ENCODE measurements around the gene ATP6V1E1.

ATP6V1E1 gene

DNA sequence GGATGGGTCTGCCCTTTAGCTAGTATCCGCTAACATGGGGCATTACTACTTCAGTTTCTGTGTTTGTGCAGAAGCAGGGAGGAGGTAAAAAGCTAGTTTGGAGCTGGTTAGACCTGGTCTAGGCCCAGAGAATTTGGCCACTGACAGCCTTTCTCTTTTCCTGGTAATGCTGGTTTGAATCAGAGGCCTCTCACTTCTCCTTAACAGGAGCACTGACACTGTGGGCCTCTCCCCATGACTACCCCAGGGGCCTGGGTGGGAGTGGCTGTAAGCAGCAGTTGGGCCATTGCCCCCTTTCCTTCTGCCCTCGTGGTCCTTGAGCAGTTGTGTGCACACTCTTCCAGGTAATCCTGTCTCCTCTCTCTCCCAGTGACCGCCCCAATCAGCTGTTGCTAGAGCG lies 73.7 kb downstream of the ATP6V1E1 start:
- Histone ChIP-seq H3K27me3 (ENCODE audit: control insufficient read depth in 1 of 2, insufficient read depth in 2 of 2, low read length in 2 of 2) (no peaks in the 10 kb centered on the region), H3K4me3 (ENCODE audit: low read depth in 1 of 2, low read length in 2 of 2) (no peak overlapping the region), H3K27ac (ENCODE audit: low read depth, low read length) (no peak overlapping the region), H3K9me3 (ENCODE audit: control insufficient read depth in 1 of 2, low read length in 2 of 2) (no peaks in the 10 kb centered on the region), H3K4me1 (ENCODE audit: control insufficient read depth in 1 of 2, insufficient read depth in 2 of 2, low read length in 2 of 2) (no peaks in the 10 kb centered on the region), H3K36me3 (ENCODE audit: control insufficient read depth in 1 of 2, insufficient read depth in 2 of 2, low read length in 2 of 2) (no peaks in the 10 kb centered on the region), H3K9ac (ENCODE audit: low read depth in 1 of 2, low read length in 2 of 2) (no peak overlapping the region)

- H3K36me3 ChIP-seq (ENCODE audit: control insufficient read depth in 1 of 2, insufficient read depth in 2 of 2, low read length in 2 of 2), result no peaks in the 10 kb centered on the region
- H3K4me3 ChIP-seq (ENCODE audit: low read depth in 1 of 2, low read length in 2 of 2), result no peak overlapping the region
- no peaks in the 10 kb centered on the region for H3K4me1 ChIP-seq (ENCODE audit: control insufficient read depth in 1 of 2, insufficient read depth in 2 of 2, low read length in 2 of 2)
- H3K9ac ChIP-seq (ENCODE audit: low read depth in 1 of 2, low read length in 2 of 2), result no peak overlapping the region
- H3K9me3 ChIP-seq (ENCODE audit: control insufficient read depth in 1 of 2, low read length in 2 of 2), result no peaks in the 10 kb centered on the region
- no peaks in the 10 kb centered on the region for H3K27me3 ChIP-seq (ENCODE audit: control insufficient read depth in 1 of 2, insufficient read depth in 2 of 2, low read length in 2 of 2)
- no peak overlapping the region for H3K27ac ChIP-seq (ENCODE audit: low read depth, low read length)
Observed at GRCh38 chr22:17552737-17553136, 75.8 kb downstream of the ATP6V1E1 start.

- H3K9me3 ChIP-seq (ENCODE audit: control insufficient read depth in 1 of 2, low read length in 2 of 2), result no peaks in the 10 kb centered on the region
- no peaks in the 10 kb centered on the region for H3K27me3 ChIP-seq (ENCODE audit: control insufficient read depth in 1 of 2, insufficient read depth in 2 of 2, low read length in 2 of 2)
- H3K27ac ChIP-seq (ENCODE audit: low read depth, low read length), result no peak overlapping the region
- H3K9ac ChIP-seq (ENCODE audit: low read depth in 1 of 2, low read length in 2 of 2), result no peak overlapping the region
- H3K4me1 ChIP-seq (ENCODE audit: control insufficient read depth in 1 of 2, insufficient read depth in 2 of 2, low read length in 2 of 2), result no peaks in the 10 kb centered on the region
- no peak overlapping the region for H3K4me3 ChIP-seq (ENCODE audit: low read depth in 1 of 2, low read length in 2 of 2)
- H3K36me3 ChIP-seq (ENCODE audit: control insufficient read depth in 1 of 2, insufficient read depth in 2 of 2, low read length in 2 of 2), result no peaks in the 10 kb centered on the region
Observed at GRCh38 chr22:17549655-17550054, 78.9 kb downstream of the ATP6V1E1 start.

- no peaks in the 10 kb centered on the region for H3K27me3 ChIP-seq (ENCODE audit: control insufficient read depth in 1 of 2, insufficient read depth in 2 of 2, low read length in 2 of 2)
- no peak overlapping the region for H3K27ac ChIP-seq (ENCODE audit: low read depth, low read length)
- no peak overlapping the region for H3K4me3 ChIP-seq (ENCODE audit: low read depth in 1 of 2, low read length in 2 of 2)
- no peak overlapping the region for H3K9ac ChIP-seq (ENCODE audit: low read depth in 1 of 2, low read length in 2 of 2)
- no peaks in the 10 kb centered on the region for H3K36me3 ChIP-seq (ENCODE audit: control insufficient read depth in 1 of 2, insufficient read depth in 2 of 2, low read length in 2 of 2)
- H3K9me3 ChIP-seq (ENCODE audit: control insufficient read depth in 1 of 2, low read length in 2 of 2), result no peaks in the 10 kb centered on the region
- no peaks in the 10 kb centered on the region for H3K4me1 ChIP-seq (ENCODE audit: control insufficient read depth in 1 of 2, insufficient read depth in 2 of 2, low read length in 2 of 2)
Observed at GRCh38 chr22:17549183-17549582, 79.4 kb downstream of the ATP6V1E1 start.

- H3K9me3 ChIP-seq (ENCODE audit: control insufficient read depth in 1 of 2, low read length in 2 of 2), result no peaks in the 10 kb centered on the region
- no peak overlapping the region for H3K27ac ChIP-seq (ENCODE audit: low read depth, low read length)
- no peak overlapping the region for H3K4me3 ChIP-seq (ENCODE audit: low read depth in 1 of 2, low read length in 2 of 2)
- H3K4me1 ChIP-seq (ENCODE audit: control insufficient read depth in 1 of 2, insufficient read depth in 2 of 2, low read length in 2 of 2), result no peaks in the 10 kb centered on the region
- H3K27me3 ChIP-seq (ENCODE audit: control insufficient read depth in 1 of 2, insufficient read depth in 2 of 2, low read length in 2 of 2), result no peaks in the 10 kb centered on the region
- H3K9ac ChIP-seq (ENCODE audit: low read depth in 1 of 2, low read length in 2 of 2), result no peak overlapping the region
- no peaks in the 10 kb centered on the region for H3K36me3 ChIP-seq (ENCODE audit: control insufficient read depth in 1 of 2, insufficient read depth in 2 of 2, low read length in 2 of 2)
Observed at GRCh38 chr22:17548756-17549035, 79.9 kb downstream of the ATP6V1E1 start.

DNA sequence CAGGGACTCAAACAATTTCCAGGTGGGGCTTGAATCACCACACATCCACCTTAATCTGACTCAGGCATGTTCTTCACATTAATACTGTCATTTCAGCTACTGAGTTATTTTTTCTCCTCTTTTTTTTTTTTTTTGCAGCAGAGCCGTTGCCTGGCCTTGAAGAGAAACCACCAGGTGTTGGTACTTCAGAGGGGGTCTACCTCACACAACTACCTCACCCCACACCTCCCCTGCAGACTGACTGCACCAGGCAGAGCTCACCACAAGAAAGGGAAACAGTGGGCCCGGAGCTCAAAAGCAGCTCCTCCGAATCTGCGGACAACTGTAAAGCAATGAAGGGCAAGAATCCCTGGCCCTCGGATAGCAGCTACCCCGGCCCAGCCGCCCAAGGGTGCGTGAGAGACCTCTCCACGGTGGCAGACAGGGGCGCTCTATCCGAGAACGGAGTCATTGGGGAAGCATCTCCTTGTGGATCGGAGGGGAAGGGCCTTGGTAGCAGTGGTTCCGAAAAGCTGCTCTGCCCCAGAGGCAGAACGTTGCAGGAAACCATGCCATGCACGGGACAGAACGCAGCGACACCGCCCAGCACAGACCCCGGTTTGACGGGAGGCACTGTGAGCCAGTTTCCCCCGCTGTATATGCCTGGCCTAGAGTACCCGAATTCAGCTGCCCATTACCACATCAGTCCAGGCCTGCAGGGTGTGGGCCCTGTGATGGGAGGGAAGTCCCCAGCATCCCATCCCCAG lies 80.4 kb downstream of the ATP6V1E1 start:
- H3K27ac ChIP-seq (ENCODE audit: low read depth, low read length), result no peak overlapping the region
- no peaks in the 10 kb centered on the region for H3K36me3 ChIP-seq (ENCODE audit: control insufficient read depth in 1 of 2, insufficient read depth in 2 of 2, low read length in 2 of 2)
- no peak overlapping the region for H3K9ac ChIP-seq (ENCODE audit: low read depth in 1 of 2, low read length in 2 of 2)
- no peaks in the 10 kb centered on the region for H3K9me3 ChIP-seq (ENCODE audit: control insufficient read depth in 1 of 2, low read length in 2 of 2)
- no peaks in the 10 kb centered on the region for H3K27me3 ChIP-seq (ENCODE audit: control insufficient read depth in 1 of 2, insufficient read depth in 2 of 2, low read length in 2 of 2)
- H3K4me1 ChIP-seq (ENCODE audit: control insufficient read depth in 1 of 2, insufficient read depth in 2 of 2, low read length in 2 of 2), result no peaks in the 10 kb centered on the region
- no peak overlapping the region for H3K4me3 ChIP-seq (ENCODE audit: low read depth in 1 of 2, low read length in 2 of 2)

- no peak overlapping the region for H3K9ac ChIP-seq (ENCODE audit: low read depth in 1 of 2, low read length in 2 of 2)
- no peaks in the 10 kb centered on the region for H3K4me1 ChIP-seq (ENCODE audit: control insufficient read depth in 1 of 2, insufficient read depth in 2 of 2, low read length in 2 of 2)
- H3K36me3 ChIP-seq (ENCODE audit: control insufficient read depth in 1 of 2, insufficient read depth in 2 of 2, low read length in 2 of 2), result no peaks in the 10 kb centered on the region
- H3K9me3 ChIP-seq (ENCODE audit: control insufficient read depth in 1 of 2, low read length in 2 of 2), result no peaks in the 10 kb centered on the region
- H3K4me3 ChIP-seq (ENCODE audit: low read depth in 1 of 2, low read length in 2 of 2), result no peak overlapping the region
- H3K27ac ChIP-seq (ENCODE audit: low read depth, low read length), result no peak overlapping the region
- no peaks in the 10 kb centered on the region for H3K27me3 ChIP-seq (ENCODE audit: control insufficient read depth in 1 of 2, insufficient read depth in 2 of 2, low read length in 2 of 2)
Observed at GRCh38 chr22:17542452-17542851, 86.1 kb downstream of the ATP6V1E1 start.
